ENCODE measurements around the gene ANLN.

ANLN gene

GRCh38 chr7:36430186-36430585 is 40.5 kb downstream of the ANLN start:
- DNase-seq (ENCODE audit: low spot score), result no peak
- H3K27ac ChIP-seq, result no peak overlapping the region
- H3K4me3 ChIP-seq, result no peak overlapping the region
- no peak for TF ChIP-seq CTCF (IDR thresholded peaks at IDR 0.05)

GRCh38 chr7:36430881-36431280 is 41.2 kb downstream of the ANLN start:
- H3K27ac ChIP-seq, result no peak overlapping the region
- no peak overlapping the region for H3K4me3 ChIP-seq
- TF ChIP-seq CTCF (IDR thresholded peaks at IDR 0.05), result no peak
- no peak for DNase-seq (ENCODE audit: low spot score)

DNA sequence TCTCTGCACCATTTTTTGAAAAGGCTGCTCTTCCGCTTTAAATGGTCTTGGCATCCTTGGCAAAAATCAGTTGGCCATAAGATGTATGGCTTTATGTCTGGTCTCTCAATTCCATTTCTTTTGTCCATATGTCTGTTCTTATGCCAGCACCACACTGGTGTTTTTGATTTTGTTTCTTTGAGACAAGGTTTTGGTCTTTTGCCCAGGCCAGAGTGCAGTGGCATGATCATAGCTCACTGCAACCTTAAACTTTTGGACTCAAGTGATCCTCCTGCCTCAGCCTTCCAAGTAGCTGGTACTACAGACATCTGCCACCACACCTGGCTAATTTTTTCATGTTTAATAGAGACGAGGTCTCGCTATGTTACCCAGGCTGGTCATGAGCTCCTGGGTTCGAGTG is 48.5 kb downstream of the ANLN start:
- DNase-seq (ENCODE audit: low spot score), result no peak
- no peak overlapping the region for H3K4me3 ChIP-seq
- no peak for TF ChIP-seq CTCF (IDR thresholded peaks at IDR 0.05)
- no peak overlapping the region for H3K27ac ChIP-seq

DNA sequence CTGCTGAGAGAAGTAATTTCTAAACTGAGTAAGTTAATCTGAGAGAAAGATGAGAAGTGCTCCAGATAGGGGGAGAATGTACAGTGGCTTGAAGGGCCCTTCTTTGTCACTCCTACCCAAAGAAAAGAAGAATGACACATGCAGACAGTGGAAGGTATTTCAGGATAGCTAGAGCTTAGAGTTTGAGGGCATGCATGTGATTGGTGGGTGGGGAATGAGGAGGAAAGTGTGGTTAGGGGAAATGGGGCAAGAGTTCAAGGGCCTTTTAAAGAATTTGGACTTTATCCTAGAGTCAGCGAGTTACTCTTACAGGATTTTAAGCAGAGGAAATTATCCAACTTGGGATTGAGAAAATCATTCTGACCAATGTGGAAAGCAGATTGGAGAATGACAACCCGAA is 50.0 kb downstream of the ANLN start:
- Histone ChIP-seq H3K27ac (no peak overlapping the region), H3K4me3 (no peak overlapping the region)
- no peak for DNase-seq (ENCODE audit: low spot score)
- TF ChIP-seq CTCF (IDR thresholded peaks at IDR 0.05), result no peak

DNA sequence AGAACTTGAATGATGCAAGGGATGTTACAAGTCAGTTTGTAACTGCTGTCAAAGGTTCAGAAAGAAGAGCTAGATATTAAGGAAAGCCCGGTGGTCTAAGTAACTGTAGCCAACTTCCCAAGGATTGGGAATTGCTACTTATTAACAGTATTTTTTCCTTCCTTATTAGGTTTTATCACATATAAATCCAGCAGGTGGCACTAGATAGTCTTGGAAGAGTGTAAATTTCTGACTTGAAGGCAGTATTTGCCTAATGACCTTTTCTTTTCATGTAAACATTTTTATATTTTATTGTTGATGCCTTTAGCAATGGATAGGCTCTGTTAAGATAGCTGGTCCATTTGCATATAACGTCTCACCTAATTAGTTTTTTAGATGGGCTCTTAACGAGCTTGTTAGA is 51.2 kb downstream of the ANLN start:
- DNase-seq (ENCODE audit: low spot score), result no peak
- Histone ChIP-seq H3K4me3 (no peak overlapping the region), H3K27ac (no peak overlapping the region)
- no peak for TF ChIP-seq CTCF (IDR thresholded peaks at IDR 0.05)

- TF ChIP-seq CTCF (IDR thresholded peaks at IDR 0.05), result no peak
- DNase-seq (ENCODE audit: low spot score), result no peak
- H3K4me3 ChIP-seq, result no peak overlapping the region
- H3K27ac ChIP-seq, result peak overlapping the region in 1 of 2 donors; percentile 39
Measured at GRCh38 chr7:36441344-36442022, 51.8 kb downstream of the ANLN start.

DNA sequence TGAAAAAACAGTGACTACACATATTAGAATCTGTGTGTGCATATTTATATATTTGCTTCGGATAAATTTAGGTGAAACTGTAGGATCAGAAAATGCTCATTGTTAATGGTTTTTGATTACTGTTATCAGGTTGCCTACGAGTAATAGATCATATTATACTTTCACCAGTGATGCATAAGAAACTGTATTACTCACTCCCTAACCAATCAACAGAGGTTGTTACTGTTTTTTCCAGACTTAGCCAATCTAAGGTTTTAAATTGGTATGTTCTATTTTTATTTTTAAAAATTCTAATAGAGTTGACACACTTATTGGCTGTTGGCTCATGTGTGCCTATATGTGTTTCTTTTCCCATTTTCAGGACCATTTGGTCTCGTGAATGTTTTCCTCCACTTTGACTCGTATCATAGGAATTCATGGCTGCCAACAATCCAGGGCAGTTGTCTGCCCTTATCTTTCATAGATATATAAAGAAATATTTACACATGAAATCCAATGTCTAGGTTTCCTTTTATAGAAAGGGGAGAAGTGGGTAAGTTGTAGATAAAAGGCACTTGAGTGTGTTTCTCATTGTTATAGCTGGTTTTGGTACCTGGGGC is 59.2 kb downstream of the ANLN start:
- DNase-seq (ENCODE audit: low spot score), result no peak
- no peak for TF ChIP-seq CTCF (IDR thresholded peaks at IDR 0.05)
- no peak overlapping the region for H3K27ac ChIP-seq
- H3K4me3 ChIP-seq, result no peak overlapping the region

Measured in coronary artery (tissue), 2 donors.